Measurements from ENCODE around the gene ERN1. TPM values are rescaled to one million over a fixed set of nuclear protein-coding genes. Genes with fewer than 3 reads are reported as not detected.

ERN1 gene
- total RNA-seq, 1 donor from 2014 or later = 14.7 TPM

- DNase-seq (ENCODE audit: low read depth in 2 of 2) = no peak
These were observed 18.1 kb downstream of the ERN1 start for GRCh38 chr17:64111831-64112230.

GRCh38 chr17:64110379-64111152, 19.4 kb downstream of the ERN1 start:
- peak in 1 of 2 donors; percentile 29 for DNase-seq (ENCODE audit: low read depth in 2 of 2)

- no peak for DNase-seq (ENCODE audit: low read depth in 2 of 2)
These were observed 20.5 kb downstream of the ERN1 start for GRCh38 chr17:64109400-64109799.

- peak in 1 of 2 donors; percentile 59 for DNase-seq (ENCODE audit: low read depth in 2 of 2)
These were observed 22.3 kb downstream of the ERN1 start for GRCh38 chr17:64107500-64108236.

- DNase-seq (ENCODE audit: low read depth in 2 of 2) = no peak
These were observed 23.0 kb downstream of the ERN1 start for GRCh38 chr17:64106918-64107317.

GRCh38 chr17:64103391-64104364, 26.3 kb downstream of the ERN1 start:
- DNase-seq (ENCODE audit: low read depth in 2 of 2) = peak; percentile 37 to 54

- no peak for DNase-seq (ENCODE audit: low read depth in 2 of 2)
These were observed 27.1 kb downstream of the ERN1 start for GRCh38 chr17:64102627-64103390.

- no peak for DNase-seq (ENCODE audit: low read depth in 2 of 2)
These were observed 30.4 kb downstream of the ERN1 start for GRCh38 chr17:64099543-64099942.

GRCh38 chr17:64097196-64097936, 32.6 kb downstream of the ERN1 start:
- DNase-seq (ENCODE audit: low read depth in 2 of 2) = peak; percentile 84 to 98

- DNase-seq (ENCODE audit: low read depth in 2 of 2) = peak in 1 of 2 donors; percentile 23
These were observed 33.9 kb downstream of the ERN1 start for GRCh38 chr17:64096037-64096436.

- DNase-seq (ENCODE audit: low read depth in 2 of 2) = peak in 1 of 2 donors; percentile 31
These were observed 34.6 kb downstream of the ERN1 start for GRCh38 chr17:64095144-64095882.

- no peak for DNase-seq (ENCODE audit: low read depth in 2 of 2)
These were observed 35.5 kb downstream of the ERN1 start for GRCh38 chr17:64094412-64094811.

- no peak for DNase-seq (ENCODE audit: low read depth in 2 of 2)
These were observed 36.9 kb downstream of the ERN1 start for GRCh38 chr17:64092952-64093451.

- DNase-seq (ENCODE audit: low read depth in 2 of 2) = no peak
These were observed 37.8 kb downstream of the ERN1 start for GRCh38 chr17:64092113-64092512.

GRCh38 chr17:64091571-64091970, 38.4 kb downstream of the ERN1 start:
- no peak for DNase-seq (ENCODE audit: low read depth in 2 of 2)

- peak in 1 of 2 donors; percentile 76 for DNase-seq (ENCODE audit: low read depth in 2 of 2)
These were observed 38.8 kb downstream of the ERN1 start for GRCh38 chr17:64091116-64091515.

- peak in 1 of 2 donors; percentile 18 for DNase-seq (ENCODE audit: low read depth in 2 of 2)
These were observed 39.8 kb downstream of the ERN1 start for GRCh38 chr17:64090144-64090543.

GRCh38 chr17:64087252-64088005, 42.5 kb downstream of the ERN1 start:
- DNase-seq (ENCODE audit: low read depth in 2 of 2) = no peak

GRCh38 chr17:64085650-64086005, 44.3 kb downstream of the ERN1 start:
- DNase-seq (ENCODE audit: low read depth in 2 of 2) = no peak
